GM12892 (cell line): ENCODE measurements around the gene KREMEN1.

Experiments used
- POLR2A ChIP-seq: IDR thresholded peaks from 2 replicates; pipeline ENCODE4 v1.6.1; 2011; ENCODE audit warnings: low read depth, low read length, control low read depth
- POLR2AphosphoS5 ChIP-seq: IDR thresholded peaks from 2 replicates; pipeline ENCODE4 v1.6.1; 2011; ENCODE audit warnings: low read depth, low read length, control low read depth
- TAF1 ChIP-seq: IDR thresholded peaks from 2 replicates; pipeline ENCODE4 v1.6.1; 2011; ENCODE audit warnings: low read depth, mild to moderate bottlenecking, control low read depth, low read length, borderline replicate concordance

DNA sequence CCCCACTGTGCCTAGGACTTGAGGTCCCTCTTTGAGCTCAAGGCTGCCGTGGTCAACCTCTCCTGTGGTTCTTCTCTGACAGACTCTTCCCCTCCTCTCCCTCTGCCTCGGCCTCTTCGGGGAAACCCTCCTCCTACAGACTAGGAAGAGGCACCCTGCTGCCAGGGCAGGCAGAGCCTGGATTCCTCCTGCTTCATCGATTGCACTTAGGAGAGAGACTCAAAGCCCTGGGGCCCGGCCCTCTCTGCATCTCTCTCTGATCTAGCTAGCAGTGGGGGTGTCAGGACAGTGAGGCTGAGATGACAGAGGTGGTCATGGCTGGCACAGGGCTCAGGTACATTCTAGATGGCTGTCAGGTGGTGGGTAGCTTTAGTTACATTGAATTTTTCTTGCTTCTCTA lies 69.3 kb downstream of the KREMEN1 start:
- TF ChIP-seq POLR2A (no peak), POLR2AphosphoS5 (no peak), TAF1 (no peak)
